C4-2B (cell line): ENCODE results near the gene C11orf68.

ENCODE experiments used
- ZFX ChIP-seq: fragments of 450-650 bp; IDR thresholded peaks from 2 replicates; pipeline ENCODE4 v1.6.1; 2017
- TF ChIP-seq, protein P1 (sequence below): fragments of 450-650 bp; conservative IDR thresholded peaks from 2 replicates; pipeline ENCODE4 v1.5.1; 2017; ENCODE audit warnings: mild to moderate bottlenecking

DNA sequence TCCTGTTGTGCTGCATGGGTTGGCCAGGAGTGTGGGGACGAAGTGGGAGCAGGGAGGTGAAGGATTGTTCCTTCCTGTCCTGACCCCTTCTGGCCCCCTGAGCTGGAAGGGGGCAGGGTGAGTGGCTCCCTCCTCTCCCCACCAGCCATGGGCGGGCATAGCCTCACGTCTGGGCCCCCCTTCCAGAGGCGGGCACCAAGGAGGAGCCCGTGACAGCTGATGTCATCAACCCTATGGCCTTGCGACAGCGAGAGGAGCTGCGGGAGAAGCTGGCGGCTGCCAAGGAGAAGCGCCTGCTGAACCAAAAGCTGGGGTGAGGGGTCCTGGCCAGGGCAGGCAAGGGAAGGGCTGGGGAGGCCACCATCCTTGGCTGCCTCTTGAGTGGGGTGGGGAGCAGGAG is 46.0 kb upstream of the C11orf68 start:
- TF ChIP-seq, protein P1, sequence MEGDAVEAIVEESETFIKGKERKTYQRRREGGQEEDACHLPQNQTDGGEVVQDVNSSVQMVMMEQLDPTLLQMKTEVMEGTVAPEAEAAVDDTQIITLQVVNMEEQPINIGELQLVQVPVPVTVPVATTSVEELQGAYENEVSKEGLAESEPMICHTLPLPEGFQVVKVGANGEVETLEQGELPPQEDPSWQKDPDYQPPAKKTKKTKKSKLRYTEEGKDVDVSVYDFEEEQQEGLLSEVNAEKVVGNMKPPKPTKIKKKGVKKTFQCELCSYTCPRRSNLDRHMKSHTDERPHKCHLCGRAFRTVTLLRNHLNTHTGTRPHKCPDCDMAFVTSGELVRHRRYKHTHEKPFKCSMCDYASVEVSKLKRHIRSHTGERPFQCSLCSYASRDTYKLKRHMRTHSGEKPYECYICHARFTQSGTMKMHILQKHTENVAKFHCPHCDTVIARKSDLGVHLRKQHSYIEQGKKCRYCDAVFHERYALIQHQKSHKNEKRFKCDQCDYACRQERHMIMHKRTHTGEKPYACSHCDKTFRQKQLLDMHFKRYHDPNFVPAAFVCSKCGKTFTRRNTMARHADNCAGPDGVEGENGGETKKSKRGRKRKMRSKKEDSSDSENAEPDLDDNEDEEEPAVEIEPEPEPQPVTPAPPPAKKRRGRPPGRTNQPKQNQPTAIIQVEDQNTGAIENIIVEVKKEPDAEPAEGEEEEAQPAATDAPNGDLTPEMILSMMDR, result no peak
- TF ChIP-seq ZFX, result no peak
